GM23338 (cell line): ENCODE results near the gene IGFBP5.

Experiments
- CREB1 ChIP-seq: fragments of 250-450 bp; sonication (Bioruptor Pico); IDR thresholded peaks from 2 replicates; pipeline ENCODE4 v1.5.0; 2020; ENCODE audit warnings: low read depth, mild to moderate bottlenecking, moderate library complexity
- CTCF ChIP-seq, 2 experiments: fragments of 200-600 bp in 1 of 2; sonication (generic) in 1 of 2; conservative IDR thresholded peaks; 2 replicates each; pipeline versions ENCODE4 v1.5.1 to v1.6.1; 2016 to 2017; ENCODE audit warnings: antibody characterized with exemption in 2 of 2, low read depth in 2 of 2, mild to moderate bottlenecking in 2 of 2, moderate library complexity in 1 of 2
- ETS1 ChIP-seq: IDR thresholded peaks from 2 replicates; pipeline ENCODE4 v1.6.1; 2016; ENCODE audit warnings: antibody characterized with exemption
- EZH2 ChIP-seq: fragments of 200-600 bp; sonication (generic); IDR thresholded peaks from one replicate; pipeline ENCODE4 v1.8.0; 2017; ENCODE audit warnings: antibody characterized with exemption, mild to moderate bottlenecking, low read depth; ENCODE audit not compliant: unreplicated experiment
- EZH2phosphoT487 ChIP-seq: fragments of 200-600 bp; sonication (generic); IDR thresholded peaks from one replicate; pipeline ENCODE4 v1.8.1; 2018; ENCODE audit warnings: antibody characterized with exemption; ENCODE audit not compliant: unreplicated experiment
- JUNB ChIP-seq: IDR thresholded peaks from one replicate; pipeline ENCODE4 v1.6.1; 2016; ENCODE audit warnings: antibody characterized with exemption; ENCODE audit not compliant: unreplicated experiment
- NANOG ChIP-seq: IDR thresholded peaks from 2 replicates; pipeline ENCODE4 v1.6.1; 2016; ENCODE audit warnings: antibody characterized with exemption, borderline replicate concordance
- POLR2AphosphoS5 ChIP-seq: IDR thresholded peaks from 2 replicates; pipeline ENCODE4 v1.6.1; 2016; ENCODE audit warnings: antibody characterized with exemption, low read depth
- REST ChIP-seq: IDR thresholded peaks from one replicate; pipeline ENCODE4 v1.6.1; 2018; ENCODE audit warnings: antibody characterized with exemption; ENCODE audit not compliant: unreplicated experiment
- STAT1 ChIP-seq: IDR thresholded peaks from one replicate; pipeline ENCODE4 v1.6.1; 2016; ENCODE audit warnings: antibody characterized with exemption; ENCODE audit not compliant: unreplicated experiment
- ZNF114 ChIP-seq: fragments of 250-450 bp; sonication (Bioruptor Pico); IDR thresholded peaks from 2 replicates; pipeline ENCODE4 v1.5.0; 2020; ENCODE audit warnings: mild to moderate bottlenecking, moderate library complexity
- ZNF331 ChIP-seq: fragments of 250-450 bp; sonication (Bioruptor Pico); IDR thresholded peaks from 2 replicates; pipeline ENCODE4 v1.5.0; 2020; ENCODE audit warnings: low read depth, mild to moderate bottlenecking, moderate library complexity
- TF ChIP-seq, protein P1 (sequence below): fragments of 250-450 bp; sonication (Bioruptor Pico); IDR thresholded peaks from 2 replicates; pipeline ENCODE4 v1.5.0; 2020; ENCODE audit warnings: mild to moderate bottlenecking, moderate library complexity

GRCh38 chr2:216717491-216717901 is 22.1 kb upstream of the IGFBP5 start:
- TF ChIP-seq EZH2: no peak
- no peak for TF ChIP-seq CTCF (conservative IDR thresholded peaks at IDR 0.05; ENCODE audit: low read depth in 2 of 2)
- no peak for TF ChIP-seq REST
- no peak for TF ChIP-seq POLR2AphosphoS5
- TF ChIP-seq CREB1 (CRISPR knock-in tag): no peak
- TF ChIP-seq EZH2phosphoT487: no peak
- no peak for TF ChIP-seq ETS1
- no peak for TF ChIP-seq ZNF114 (CRISPR knock-in tag)
- TF ChIP-seq, protein P1, sequence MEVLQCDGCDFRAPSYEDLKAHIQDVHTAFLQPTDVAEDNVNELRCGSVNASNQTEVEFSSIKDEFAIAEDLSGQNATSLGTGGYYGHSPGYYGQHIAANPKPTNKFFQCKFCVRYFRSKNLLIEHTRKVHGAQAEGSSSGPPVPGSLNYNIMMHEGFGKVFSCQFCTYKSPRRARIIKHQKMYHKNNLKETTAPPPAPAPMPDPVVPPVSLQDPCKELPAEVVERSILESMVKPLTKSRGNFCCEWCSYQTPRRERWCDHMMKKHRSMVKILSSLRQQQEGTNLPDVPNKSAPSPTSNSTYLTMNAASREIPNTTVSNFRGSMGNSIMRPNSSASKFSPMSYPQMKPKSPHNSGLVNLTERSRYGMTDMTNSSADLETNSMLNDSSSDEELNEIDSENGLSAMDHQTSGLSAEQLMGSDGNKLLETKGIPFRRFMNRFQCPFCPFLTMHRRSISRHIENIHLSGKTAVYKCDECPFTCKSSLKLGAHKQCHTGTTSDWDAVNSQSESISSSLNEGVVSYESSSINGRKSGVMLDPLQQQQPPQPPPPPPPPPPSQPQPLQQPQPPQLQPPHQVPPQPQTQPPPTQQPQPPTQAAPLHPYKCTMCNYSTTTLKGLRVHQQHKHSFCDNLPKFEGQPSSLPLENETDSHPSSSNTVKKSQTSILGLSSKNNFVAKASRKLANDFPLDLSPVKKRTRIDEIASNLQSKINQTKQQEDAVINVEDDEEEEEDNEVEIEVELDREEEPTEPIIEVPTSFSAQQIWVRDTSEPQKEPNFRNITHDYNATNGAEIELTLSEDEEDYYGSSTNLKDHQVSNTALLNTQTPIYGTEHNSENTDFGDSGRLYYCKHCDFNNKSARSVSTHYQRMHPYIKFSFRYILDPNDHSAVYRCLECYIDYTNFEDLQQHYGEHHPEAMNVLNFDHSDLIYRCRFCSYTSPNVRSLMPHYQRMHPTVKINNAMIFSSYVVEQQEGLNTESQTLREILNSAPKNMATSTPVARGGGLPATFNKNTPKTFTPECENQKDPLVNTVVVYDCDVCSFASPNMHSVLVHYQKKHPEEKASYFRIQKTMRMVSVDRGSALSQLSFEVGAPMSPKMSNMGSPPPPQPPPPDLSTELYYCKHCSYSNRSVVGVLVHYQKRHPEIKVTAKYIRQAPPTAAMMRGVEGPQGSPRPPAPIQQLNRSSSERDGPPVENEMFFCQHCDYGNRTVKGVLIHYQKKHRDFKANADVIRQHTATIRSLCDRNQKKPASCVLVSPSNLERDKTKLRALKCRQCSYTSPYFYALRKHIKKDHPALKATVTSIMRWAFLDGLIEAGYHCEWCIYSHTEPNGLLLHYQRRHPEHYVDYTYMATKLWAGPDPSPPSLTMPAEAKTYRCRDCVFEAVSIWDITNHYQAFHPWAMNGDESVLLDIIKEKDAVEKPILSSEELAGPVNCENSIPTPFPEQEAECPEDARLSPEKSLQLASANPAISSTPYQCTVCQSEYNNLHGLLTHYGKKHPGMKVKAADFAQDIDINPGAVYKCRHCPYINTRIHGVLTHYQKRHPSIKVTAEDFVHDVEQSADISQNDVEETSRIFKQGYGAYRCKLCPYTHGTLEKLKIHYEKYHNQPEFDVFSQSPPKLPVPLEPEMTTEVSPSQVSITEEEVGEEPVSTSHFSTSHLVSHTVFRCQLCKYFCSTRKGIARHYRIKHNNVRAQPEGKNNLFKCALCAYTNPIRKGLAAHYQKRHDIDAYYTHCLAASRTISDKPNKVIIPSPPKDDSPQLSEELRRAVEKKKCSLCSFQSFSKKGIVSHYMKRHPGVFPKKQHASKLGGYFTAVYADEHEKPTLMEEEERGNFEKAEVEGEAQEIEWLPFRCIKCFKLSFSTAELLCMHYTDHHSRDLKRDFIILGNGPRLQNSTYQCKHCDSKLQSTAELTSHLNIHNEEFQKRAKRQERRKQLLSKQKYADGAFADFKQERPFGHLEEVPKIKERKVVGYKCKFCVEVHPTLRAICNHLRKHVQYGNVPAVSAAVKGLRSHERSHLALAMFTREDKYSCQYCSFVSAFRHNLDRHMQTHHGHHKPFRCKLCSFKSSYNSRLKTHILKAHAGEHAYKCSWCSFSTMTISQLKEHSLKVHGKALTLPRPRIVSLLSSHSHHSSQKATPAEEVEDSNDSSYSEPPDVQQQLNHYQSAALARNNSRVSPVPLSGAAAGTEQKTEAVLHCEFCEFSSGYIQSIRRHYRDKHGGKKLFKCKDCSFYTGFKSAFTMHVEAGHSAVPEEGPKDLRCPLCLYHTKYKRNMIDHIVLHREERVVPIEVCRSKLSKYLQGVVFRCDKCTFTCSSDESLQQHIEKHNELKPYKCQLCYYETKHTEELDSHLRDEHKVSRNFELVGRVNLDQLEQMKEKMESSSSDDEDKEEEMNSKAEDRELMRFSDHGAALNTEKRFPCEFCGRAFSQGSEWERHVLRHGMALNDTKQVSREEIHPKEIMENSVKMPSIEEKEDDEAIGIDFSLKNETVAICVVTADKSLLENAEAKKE (CRISPR knock-in tag): no peak
- no peak for TF ChIP-seq JUNB
- no peak for TF ChIP-seq ZNF331 (CRISPR knock-in tag)
- TF ChIP-seq STAT1: no peak
- no peak for TF ChIP-seq NANOG
